HepG2 (cell line): ENCODE results near the gene MOCS2. TPM values are rescaled to one million over a fixed set of nuclear protein-coding genes. Genes with fewer than 3 reads are reported as not detected.

ENCODE experiments used
- AGO1 ChIP-seq: fragments of 200-400 bp; formaldehyde crosslinking; IDR thresholded peaks from 2 replicates; pipeline ENCODE4 v1.6.1; 2017; ENCODE audit warnings: mild to moderate bottlenecking, low read depth, low read length, moderate library complexity; ENCODE audit not compliant: poor library complexity, severe bottlenecking
- ELF3 ChIP-seq: IDR thresholded peaks from 2 replicates; pipeline ENCODE4 v1.6.1; 2016; ENCODE audit warnings: missing genetic modification reagents, missing compliant biosample characterization
- ETS1 ChIP-seq: sonication (generic); formaldehyde crosslinking; IDR thresholded peaks from 2 replicates; pipeline ENCODE4 v1.4.0; 2020; ENCODE audit warnings: missing genetic modification reagents
- IRF2 ChIP-seq: IDR thresholded peaks from 2 replicates; pipeline ENCODE4 v1.6.1; 2018; ENCODE audit warnings: missing genetic modification reagents, missing compliant biosample characterization
- MEF2D ChIP-seq: sonication (generic); formaldehyde crosslinking; IDR thresholded peaks from 2 replicates; pipeline ENCODE4 v1.5.1; 2020; ENCODE audit warnings: mild to moderate bottlenecking, missing genetic modification reagents
- NFKB2 ChIP-seq: sonication (generic); formaldehyde crosslinking; IDR thresholded peaks from 2 replicates; pipeline ENCODE4 v1.4.0; 2020; ENCODE audit warnings: missing genetic modification reagents, borderline replicate concordance
- NR3C1 ChIP-seq: sonication (generic); formaldehyde crosslinking; IDR thresholded peaks from 2 replicates; pipeline ENCODE4 v1.4.0; 2020; ENCODE audit warnings: missing genetic modification reagents
- PHF5A ChIP-seq: IDR thresholded peaks from one replicate; pipeline ENCODE4 v1.6.1; 2018; ENCODE audit warnings: low read depth, missing genetic modification reagents; ENCODE audit not compliant: unreplicated experiment
- SNAPC5 ChIP-seq: sonication (generic); formaldehyde crosslinking; IDR thresholded peaks from 2 replicates; pipeline ENCODE4 v1.8.1; 2023; ENCODE audit warnings: mild to moderate bottlenecking, missing genetic modification reagents, borderline replicate concordance
- STAT6 ChIP-seq: sonication (generic); formaldehyde crosslinking; IDR thresholded peaks from 2 replicates; pipeline ENCODE4 v1.4.0; 2020; ENCODE audit warnings: missing genetic modification reagents, mild to moderate bottlenecking, borderline replicate concordance
- THAP8 ChIP-seq: sonication (generic); formaldehyde crosslinking; IDR thresholded peaks from 2 replicates; pipeline ENCODE4 v1.5.1; 2020; ENCODE audit warnings: missing genetic modification reagents, mild to moderate bottlenecking, borderline replicate concordance
- XBP1 ChIP-seq: sonication (generic); formaldehyde crosslinking; IDR thresholded peaks from 2 replicates; pipeline ENCODE4 v1.5.0; 2020; ENCODE audit warnings: missing genetic modification reagents
- ZBTB38 ChIP-seq: sonication (generic); formaldehyde crosslinking; IDR thresholded peaks from 2 replicates; pipeline ENCODE4 v1.5.1; 2020; ENCODE audit warnings: mild to moderate bottlenecking, missing genetic modification reagents
- ZNF234 ChIP-seq: sonication (generic); formaldehyde crosslinking; conservative IDR thresholded peaks from 2 replicates; pipeline ENCODE4 v1.5.1; 2020; ENCODE audit warnings: mild to moderate bottlenecking, missing genetic modification reagents
- ZNF256 ChIP-seq: sonication (generic); formaldehyde crosslinking; conservative IDR thresholded peaks from 2 replicates; pipeline ENCODE4 v1.4.0; 2020; ENCODE audit warnings: missing genetic modification reagents
- ZNF883 ChIP-seq: sonication (generic); formaldehyde crosslinking; IDR thresholded peaks from 2 replicates; pipeline ENCODE4 v1.5.1; 2020; ENCODE audit warnings: mild to moderate bottlenecking, missing genetic modification reagents; ENCODE audit errors: not compliant biosample characterization
- ZSCAN30 ChIP-seq: sonication (generic); formaldehyde crosslinking; IDR thresholded peaks from 2 replicates; pipeline ENCODE4 v1.5.0; 2020; ENCODE audit warnings: mild to moderate bottlenecking, missing genetic modification reagents
- polyA plus RNA-seq, 8 experiments: library from polyadenylated mRNA; depleted of rRNA in 3 of 8; stranded (reverse) in 7 of 8; unstranded in 1 of 8; fragments of >200 nt; fragmentation: Illumina TruSeq in 4 of 8; extraction: Trizol in 4 of 8; gene quantifications; 2 replicates each; pipeline versions ENCODE4 v1.2.1 to v1.2.3, GENCODE V29; 2011 to 2016; ENCODE audit warnings: low read depth in 4 of 8, missing spikeins in 1 of 8, mixed read lengths in 1 of 8; ENCODE audit not compliant: insufficient read depth in 1 of 8
- total RNA-seq, 5 experiments: library from RNA; depleted of rRNA; stranded (reverse); fragments of >200 nt; fragmentation: Illumina TruSeq; extraction: Trizol; gene quantifications; 2 replicates each; pipeline ENCODE4 v1.2.3, GENCODE V29; 2016; ENCODE audit warnings: low read depth in 1 of 5

Gene MOCS2
- total and polyA plus RNA-seq, 2 of the 13 experiments (the other 11 are each of a cell fraction or from before 2014, with no cell fraction given) = 19.2 to 41.9 TPM

- TF ChIP-seq STAT6 (CRISPR knock-in tag) (no peak), NR3C1 (CRISPR knock-in tag) (no peak), ELF3 (CRISPR knock-in tag) (no peak), PHF5A (no peak), ZNF234 (CRISPR knock-in tag) (no peak), ZBTB38 (CRISPR knock-in tag) (no peak), NFKB2 (CRISPR knock-in tag) (no peak), ZNF883 (CRISPR knock-in tag) (no peak), MEF2D (CRISPR knock-in tag) (no peak), XBP1 (CRISPR knock-in tag) (no peak), ZNF256 (CRISPR knock-in tag) (no peak), IRF2 (CRISPR knock-in tag) (no peak), THAP8 (no peak), AGO1 (no peak), ZSCAN30 (no peak), SNAPC5 (no peak), ETS1 (CRISPR knock-in tag) (no peak)
Observed at GRCh38 chr5:53116597-53116996, 7.0 kb upstream of the MOCS2 start (continued).
